Neural crest cell (in vitro differentiated cells): Measurements from ENCODE around the gene PPP1R17. TPM values are rescaled to one million over a fixed set of nuclear protein-coding genes. Genes with fewer than 3 reads are reported as not detected.

Source experiments
- DNase-seq: peaks from one replicate; pipeline ENCODE4 v3.0.0; 2021; ENCODE audit warnings: low read depth, mixed read lengths, low spot score
- H3K27ac Mint-ChIP-seq: one replicate; pipeline ENCODE4 v1.8.0; 2021; ENCODE audit warnings: mild to moderate bottlenecking, mixed read lengths; ENCODE audit not compliant: unreplicated experiment
- H3K27me3 Mint-ChIP-seq: 2 replicates; pipeline ENCODE4 v1.8.0; 2021; ENCODE audit warnings: low read depth, mild to moderate bottlenecking, mixed read lengths
- H3K36me3 Mint-ChIP-seq: 2 replicates; pipeline ENCODE4 v1.8.0; 2021; ENCODE audit warnings: low read depth, mild to moderate bottlenecking, mixed read lengths
- H3K4me1 Mint-ChIP-seq: 2 replicates; pipeline ENCODE4 v1.8.0; 2021; ENCODE audit warnings: mixed read lengths
- H3K4me3 Mint-ChIP-seq: one replicate; pipeline ENCODE4 v1.8.0; 2021; ENCODE audit warnings: mild to moderate bottlenecking, mixed read lengths
- H3K9me3 Mint-ChIP-seq: 2 replicates; pipeline ENCODE4 v1.8.0; 2021; ENCODE audit warnings: mixed read lengths
- total RNA-seq: library from RNA; stranded (reverse); gene quantifications from 2 replicates; pipeline ENCODE4 v1.2.1, GENCODE V29; 2021
- TF ChIP-seq, protein P1 (sequence below): fragments of 200-600 bp; sonication (generic); conservative IDR thresholded peaks from 2 replicates; pipeline ENCODE4 v1.5.0; 2021; ENCODE audit warnings: antibody characterized with exemption, mild to moderate bottlenecking

PPP1R17 gene
- total RNA-seq, 1 donor from 2014 or later, result 1.4 TPM

- peaks cover 4% of the 10 kb centered on the region for H3K4me1 Mint-ChIP-seq
- no peaks in the 10 kb centered on the region for H3K36me3 Mint-ChIP-seq
- no peak overlapping the region for H3K27ac Mint-ChIP-seq
- TF ChIP-seq, protein P1, sequence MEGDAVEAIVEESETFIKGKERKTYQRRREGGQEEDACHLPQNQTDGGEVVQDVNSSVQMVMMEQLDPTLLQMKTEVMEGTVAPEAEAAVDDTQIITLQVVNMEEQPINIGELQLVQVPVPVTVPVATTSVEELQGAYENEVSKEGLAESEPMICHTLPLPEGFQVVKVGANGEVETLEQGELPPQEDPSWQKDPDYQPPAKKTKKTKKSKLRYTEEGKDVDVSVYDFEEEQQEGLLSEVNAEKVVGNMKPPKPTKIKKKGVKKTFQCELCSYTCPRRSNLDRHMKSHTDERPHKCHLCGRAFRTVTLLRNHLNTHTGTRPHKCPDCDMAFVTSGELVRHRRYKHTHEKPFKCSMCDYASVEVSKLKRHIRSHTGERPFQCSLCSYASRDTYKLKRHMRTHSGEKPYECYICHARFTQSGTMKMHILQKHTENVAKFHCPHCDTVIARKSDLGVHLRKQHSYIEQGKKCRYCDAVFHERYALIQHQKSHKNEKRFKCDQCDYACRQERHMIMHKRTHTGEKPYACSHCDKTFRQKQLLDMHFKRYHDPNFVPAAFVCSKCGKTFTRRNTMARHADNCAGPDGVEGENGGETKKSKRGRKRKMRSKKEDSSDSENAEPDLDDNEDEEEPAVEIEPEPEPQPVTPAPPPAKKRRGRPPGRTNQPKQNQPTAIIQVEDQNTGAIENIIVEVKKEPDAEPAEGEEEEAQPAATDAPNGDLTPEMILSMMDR, result no peak
- H3K9me3 Mint-ChIP-seq, result peaks cover 3% of the 10 kb centered on the region
- H3K4me3 Mint-ChIP-seq, result no peak overlapping the region
- DNase-seq, result no peak
- H3K27me3 Mint-ChIP-seq, result peaks cover 16% of the 10 kb centered on the region
These were observed 61.1 kb downstream of the PPP1R17 start for GRCh38 chr7:31748084-31748483.

DNA sequence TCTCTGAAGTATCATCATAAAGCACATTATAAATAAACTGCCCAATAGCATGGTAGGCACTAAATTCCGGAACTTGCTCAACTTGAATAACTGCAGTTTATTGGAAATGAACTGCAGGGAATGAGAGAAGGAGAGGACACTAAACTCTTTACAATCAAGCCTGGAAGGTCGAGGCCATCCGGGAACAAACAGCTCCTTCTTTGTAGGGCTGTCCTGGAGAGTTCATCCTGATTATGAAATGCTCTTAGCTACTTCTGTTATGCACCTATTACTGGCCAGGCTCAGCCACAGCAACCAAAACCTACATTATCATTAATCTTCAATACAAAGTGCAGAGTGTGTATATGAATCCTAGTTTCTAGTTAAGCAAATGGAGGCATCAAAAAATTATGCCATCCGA lies 64.7 kb downstream of the PPP1R17 start:
- Mint-ChIP-seq H3K27ac (no peak overlapping the region), H3K36me3 (no peaks in the 10 kb centered on the region), H3K27me3 (peaks cover 4% of the 10 kb centered on the region), H3K4me1 (peaks cover 4% of the 10 kb centered on the region), H3K9me3 (peaks cover 7% of the 10 kb centered on the region), H3K4me3 (no peak overlapping the region)
- DNase-seq, result no peak
- TF ChIP-seq, protein P1, result no peak

Other genes starting within 250 kb of the PPP1R17 start
- not detected in 2 replicates for gene ITPRID1, start 173.1 kb upstream of the PPP1R17 start, total RNA-seq